Stimulated activated CD4-positive, alpha-beta T cell treated with anti-CD3 and anti-CD28 coated beads, Interleukin-15, amount 100 ng/mL, for 24 hours (primary cell): ENCODE measurements around the gene GTF2A1L.
"Not testable (repeated sequence)": the region's sequence is repeated elsewhere in the genome, so short reads cannot be mapped to it uniquely, and the experiment has no call there.

ENCODE experiments used
- DNase-seq: peaks from one replicate; pipeline ENCODE4 v3.0.0-alpha.2; 2020

Gene GTF2A1L

GRCh38 chr2:48613211-48613610 is 4.4 kb upstream of the GTF2A1L start:
- no peak for DNase-seq

- DNase-seq: not testable (repeated sequence)
Measured at GRCh38 chr2:48614581-48614980, 3.1 kb upstream of the GTF2A1L start.

- DNase-seq: no peak
Measured at GRCh38 chr2:48619526-48619925, 1.9 kb downstream of the GTF2A1L start.

- DNase-seq: no peak
Measured at GRCh38 chr2:48620604-48621003, 2.9 kb downstream of the GTF2A1L start.

- DNase-seq: not testable (repeated sequence)
Measured at GRCh38 chr2:48622691-48623090, 5.0 kb downstream of the GTF2A1L start.

GRCh38 chr2:48624696-48625095 is 7.0 kb downstream of the GTF2A1L start:
- DNase-seq: no peak

- DNase-seq: no peak
Measured at GRCh38 chr2:48626047-48626446, 8.4 kb downstream of the GTF2A1L start.

- DNase-seq: no peak
Measured at GRCh38 chr2:48633143-48633542, 15.5 kb downstream of the GTF2A1L start.

GRCh38 chr2:48635786-48636185 is 18.1 kb downstream of the GTF2A1L start:
- no peak for DNase-seq

GRCh38 chr2:48638261-48638660 is 20.6 kb downstream of the GTF2A1L start:
- DNase-seq: no peak

GRCh38 chr2:48651158-48651790 is 33.6 kb downstream of the GTF2A1L start:
- DNase-seq: no peak

- DNase-seq: no peak
Measured at GRCh38 chr2:48668992-48669391, 51.3 kb downstream of the GTF2A1L start.

GRCh38 chr2:48673581-48673980 is 55.9 kb downstream of the GTF2A1L start:
- DNase-seq: no peak

GRCh38 chr2:48674933-48675332 is 57.3 kb downstream of the GTF2A1L start:
- no peak for DNase-seq

GRCh38 chr2:48677450-48677849 is 59.8 kb downstream of the GTF2A1L start:
- DNase-seq: no peak

- no peak for DNase-seq
Measured at GRCh38 chr2:48685126-48685525, 67.5 kb downstream of the GTF2A1L start.

- DNase-seq: no peak
Measured at GRCh38 chr2:48691935-48692691, 74.5 kb downstream of the GTF2A1L start.

- DNase-seq: no peak
Measured at GRCh38 chr2:48693066-48693465, 75.4 kb downstream of the GTF2A1L start.

GRCh38 chr2:48693645-48694044 is 76.0 kb downstream of the GTF2A1L start:
- DNase-seq: no peak

GRCh38 chr2:48694149-48694548 is 76.5 kb downstream of the GTF2A1L start:
- DNase-seq: no peak

- DNase-seq: no peak
Measured at GRCh38 chr2:48695991-48696390, 78.3 kb downstream of the GTF2A1L start.

- no peak for DNase-seq
Measured at GRCh38 chr2:48696881-48697280, 79.2 kb downstream of the GTF2A1L start.

GRCh38 chr2:48699348-48699930 is 81.8 kb downstream of the GTF2A1L start:
- no peak for DNase-seq

GRCh38 chr2:48703621-48704020 is 86.0 kb downstream of the GTF2A1L start:
- DNase-seq: not testable (repeated sequence)
